B cell (primary cell): ENCODE measurements around the gene TRIM2. TPM values are rescaled to one million over a fixed set of nuclear protein-coding genes. Genes with fewer than 3 reads are reported as not detected.

Experiments
- ATAC-seq: fragments of 200-7000 bp; cut with Tn5 transposase; one replicate; pipeline ENCODE4 v1.10.0; 2021; ENCODE audit warnings: low read depth, mild to moderate bottlenecking, moderate number of reproducible peaks, moderate library complexity
- CTCF ChIA-PET: fragments of 350-600 bp; sonication (Branson Sonifier 250); formaldehyde crosslinking; loops from one replicate; lab custom pipeline; 2021; ENCODE audit warnings: antibody characterized with exemption, inconsistent platforms; lab: Charles Lee
- POLR2A ChIA-PET: fragments of 350-600 bp; sonication (Branson Sonifier 250); formaldehyde crosslinking; loops from one replicate; lab custom pipeline; 2021; ENCODE audit warnings: antibody characterized with exemption; lab: Charles Lee
- DNase-seq: peaks from one replicate; pipeline ENCODE4 v3.0.0; 2013
- H2AFZ ChIP-seq: 2 replicates; pipeline ENCODE4 v1.6.1; 2012; ENCODE audit warnings: mild to moderate bottlenecking, low read depth, low read length; ENCODE audit not compliant: insufficient read depth, poor library complexity, severe bottlenecking
- H3K27ac ChIP-seq, 2 donors: 1 replicate in 1 of 2; 2 replicates in 1 of 2; pipeline ENCODE4 v1.5.1; 2012 to 2013; ENCODE audit warnings: low read length in 2 of 2, mild to moderate bottlenecking in 2 of 2, moderate library complexity in 1 of 2
- H3K27me3 ChIP-seq, 4 experiments: fragments of 200-600 bp in 1 of 4; sonication (generic) in 1 of 4; replicated peaks in 1 of 4; 1 replicate in 2 of 4; 2 replicates in 2 of 4; pipeline versions ENCODE4 v1.6.1 to v1.7.0; 2013 to 2016; ENCODE audit warnings: low read length in 3 of 4, mild to moderate bottlenecking in 2 of 4, mixed read lengths in 1 of 4, moderate library complexity in 1 of 4; ENCODE audit not compliant: insufficient read depth in 4 of 4, control insufficient read depth in 3 of 4; ENCODE audit errors: control extremely low read depth in 1 of 4
- H3K36me3 ChIP-seq, 2 experiments: replicated peaks in 1 of 2; 1 replicate in 1 of 2; 2 replicates in 1 of 2; pipeline versions ENCODE4 v1.6.1 to v1.7.1; 2013; ENCODE audit warnings: low read length in 1 of 2; ENCODE audit not compliant: insufficient read depth in 2 of 2, control insufficient read depth in 1 of 2; ENCODE audit errors: control extremely low read depth in 1 of 2, extremely low read depth in 1 of 2
- H3K4me1 ChIP-seq, 2 donors: fragments of 200-600 bp in 1 of 2; sonication (generic) in 1 of 2; 1 replicate in 1 of 2; 2 replicates in 1 of 2; pipeline versions ENCODE4 v1.5.1 to v1.6.1; 2013 to 2017; ENCODE audit warnings: low read length in 2 of 2; ENCODE audit not compliant: control insufficient read depth in 2 of 2, insufficient read depth in 2 of 2
- H3K4me2 ChIP-seq: replicated peaks from 2 replicates; pipeline ENCODE3; 2012; ENCODE audit warnings: mild to moderate bottlenecking, low read depth, low read length; ENCODE audit not compliant: poor library complexity, severe bottlenecking
- H3K4me3 ChIP-seq, 5 experiments: fragments of 200-600 bp in 1 of 5; sonication (generic) in 1 of 5; 1 replicate in 3 of 5; 2 replicates in 2 of 5; pipeline versions ENCODE4 v1.5.1 to v1.7.0; 2011 to 2016; ENCODE audit warnings: low read length in 4 of 5, mild to moderate bottlenecking in 4 of 5, low read depth in 2 of 5, control low read depth in 1 of 5, moderate library complexity in 1 of 5; ENCODE audit not compliant: insufficient read depth in 1 of 5; ENCODE audit errors: control extremely low read depth in 1 of 5, extremely low read depth in 1 of 5
- H3K79me2 ChIP-seq: fragments of 200-600 bp; sonication (generic); one replicate; pipeline ENCODE4 v1.6.0; 2016; ENCODE audit warnings: low read length; ENCODE audit not compliant: control insufficient read depth, insufficient read depth
- H3K9ac ChIP-seq: fragments of 200-600 bp; sonication (generic); 2 replicates; pipeline ENCODE4 v1.6.1; 2017; ENCODE audit warnings: mild to moderate bottlenecking, low read length, moderate library complexity
- H3K9me3 ChIP-seq, 3 donors: one replicate each; pipeline versions ENCODE4 v1.6.1 to v1.7.1; 2013; ENCODE audit warnings: low read length in 2 of 3; ENCODE audit not compliant: control insufficient read depth in 2 of 3, insufficient read depth in 1 of 3; ENCODE audit errors: control extremely low read depth in 1 of 3
- H4K20me1 ChIP-seq: 2 replicates; pipeline ENCODE4 v1.6.0; 2012; ENCODE audit warnings: mild to moderate bottlenecking, low read length; ENCODE audit not compliant: insufficient read depth, control insufficient read depth, poor library complexity, severe bottlenecking
- H3K27ac Mint-ChIP-seq: one replicate; pipeline ENCODE4 v1.8.0; 2021; ENCODE audit warnings: mixed read lengths
- H3K27me3 Mint-ChIP-seq: one replicate; pipeline ENCODE4 v1.8.0; 2021; ENCODE audit warnings: mixed read lengths
- H3K4me1 Mint-ChIP-seq: one replicate; pipeline ENCODE4 v1.8.0; 2021; ENCODE audit warnings: mixed read lengths
- H3K4me3 Mint-ChIP-seq: one replicate; pipeline ENCODE4 v1.8.0; 2021; ENCODE audit warnings: mixed read lengths
- H3K9me3 Mint-ChIP-seq: one replicate; pipeline ENCODE4 v1.8.0; 2022; ENCODE audit warnings: mixed read lengths; ENCODE audit not compliant: insufficient read depth
- CTCF ChIP-seq: fragments of 200-600 bp; IDR thresholded peaks from one replicate; pipeline ENCODE4 v1.8.0; 2022; ENCODE audit warnings: antibody characterized with exemption, mild to moderate bottlenecking
- EZH2 ChIP-seq: IDR thresholded peaks from 2 replicates; pipeline ENCODE4 v1.6.1; 2012; ENCODE audit warnings: borderline replicate concordance, low read depth, mild to moderate bottlenecking, moderate library complexity, low read length; ENCODE audit not compliant: insufficient read depth, poor library complexity, severe bottlenecking
- WGBS: methylation state at CpG from one replicate; pipeline ENCODE4 v1.1.5; 2013; ENCODE audit warnings: missing lambda C conversion rate; ENCODE audit not compliant: insufficient coverage; 5-methylcytosine and 5-hydroxymethylcytosine counted together
- intact Hi-C: fragments of 100-400 bp; cut with micrococcal nuclease; formaldehyde crosslinking; loops from one replicate; pipeline ENCODE4 v1.10.0; 2022
- polyA plus RNA-seq: library from polyadenylated mRNA; depleted of rRNA; stranded (reverse); fragments of >200 nt; gene quantifications from 2 replicates; pipeline ENCODE4 v1.2.3, GENCODE V29; 2012
- total RNA-seq, 2 donors: library from RNA; stranded (reverse); fragments of 120-200 nt in 1 of 2; gene quantifications; 1 replicate in 1 of 2; 2 replicates in 1 of 2; pipeline versions ENCODE4 v1.2.3 to v1.2.4, GENCODE V29; 2013 to 2022

TRIM2 gene
- total and polyA plus RNA-seq, 2 donors (not counting 1 experiment from before 2014, with no cell fraction given) = 1.2 to 6.4 TPM

DNA sequence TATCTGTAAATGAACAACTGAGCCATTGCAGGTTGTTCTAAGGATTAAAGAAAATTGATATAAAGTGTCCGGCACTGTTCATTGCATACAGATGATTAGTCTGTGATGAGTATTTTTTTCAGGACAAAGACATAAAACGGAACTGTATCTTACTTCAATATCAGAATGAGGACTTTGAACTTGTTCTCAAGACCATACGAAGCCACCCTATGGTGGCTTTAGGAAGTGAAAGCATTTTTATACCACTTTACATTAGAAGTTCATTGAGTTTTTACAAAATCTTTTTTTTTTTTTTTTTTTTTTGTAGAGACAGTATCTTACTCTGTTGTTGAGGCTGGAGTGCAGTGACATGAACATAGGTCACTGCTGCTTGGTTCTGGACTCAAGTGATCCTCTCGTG lies 45.2 kb upstream of the TRIM2 start:
- no peak overlapping the region for H3K27ac ChIP-seq
- Mint-ChIP-seq H3K27me3 (peaks cover 40% of the 10 kb centered on the region), H3K4me1 (peaks cover 7% of the 10 kb centered on the region), H3K4me3 (no peak overlapping the region), H3K9me3 (peaks cover 2% of the 10 kb centered on the region), H3K27ac (no peak overlapping the region)
- ChIA-PET POLR2A (no interaction called here), CTCF (interaction anchor here (0.9 to 2.4 kb wide), 2 partner anchors 13 to 475 kb away, joined by 3 to 7 read pairs; no protein-coding TSS in a partner anchor)
- H3K4me2 ChIP-seq = no peak overlapping the region
- WGBS = no CpG with 5 or more reads among the region's 4 CpGs
- no peak for TF ChIP-seq CTCF
- TF ChIP-seq EZH2 = no peak
- no peak overlapping the region for H3K9ac ChIP-seq
- no peaks in the 10 kb centered on the region for H3K79me2 ChIP-seq
- H3K27me3 ChIP-seq = peaks cover 0 to 13% (median 9%) of the 10 kb centered on the region in 4 experiments
- no peaks in the 10 kb centered on the region for H3K36me3 ChIP-seq
- peaks cover 3 to 10% of the 10 kb centered on the region in 2 donors for H3K4me1 ChIP-seq
- DNase-seq (peak; percentile 25), ATAC-seq (no peak)
- no peaks in the 10 kb centered on the region for H4K20me1 ChIP-seq
- H3K4me3 ChIP-seq = no peak overlapping the region
- intact Hi-C loops = no loop called here
- H3K9me3 ChIP-seq = no peaks in the 10 kb centered on the region
- no peak overlapping the region for H2AFZ ChIP-seq

GRCh38 chr4:153159728-153160221 lies 44.5 kb upstream of the TRIM2 start:
- H2AFZ ChIP-seq = no peak overlapping the region
- no CpG with 5 or more reads among the region's 5 CpGs for WGBS
- CTCF ChIA-PET = interaction anchor here (0.9 to 2.4 kb wide), 3 partner anchors 14 to 475 kb away, joined by 3 to 7 read pairs (median 3); no protein-coding TSS in a partner anchor
- Mint-ChIP-seq H3K27me3 (peaks cover 41% of the 10 kb centered on the region), H3K4me3 (no peak overlapping the region), H3K27ac (no peak overlapping the region), H3K9me3 (peaks cover 4% of the 10 kb centered on the region), H3K4me1 (peaks cover 6% of the 10 kb centered on the region)
- no peaks in the 10 kb centered on the region for H3K9me3 ChIP-seq
- H3K4me2 ChIP-seq = no peak overlapping the region
- H3K9ac ChIP-seq = no peak overlapping the region
- peaks cover 0 to 5% of the 10 kb centered on the region in 2 donors for H3K4me1 ChIP-seq
- H3K27me3 ChIP-seq = peaks cover 0 to 11% (median 4%) of the 10 kb centered on the region in 4 experiments
- H3K79me2 ChIP-seq = no peaks in the 10 kb centered on the region
- no peaks in the 10 kb centered on the region for H4K20me1 ChIP-seq
- ATAC-seq (no peak), DNase-seq (no peak)
- no peak overlapping the region for H3K4me3 ChIP-seq
- POLR2A ChIA-PET = no interaction called here
- TF ChIP-seq EZH2 (no peak), CTCF (no peak)
- H3K27ac ChIP-seq = no peak overlapping the region
- intact Hi-C loops = no loop called here
- H3K36me3 ChIP-seq = no peaks in the 10 kb centered on the region
